PC-9 (cell line): Measurements from ENCODE around the gene CA12. TPM values are rescaled to one million over a fixed set of nuclear protein-coding genes. Genes with fewer than 3 reads are reported as not detected.

ENCODE experiments used
- BruUV-seq: library from RNA; stranded (reverse); fragments of 400-500 nt; replicated peaks from 2 replicates; lab custom pipeline; 2021; lab: Mats Ljungman, UMichigan
- CTCF ChIA-PET: fragments of 300-600 bp; sonication (Branson Sonifier 250); formaldehyde crosslinking; loops from one replicate; lab custom pipeline; 2022; ENCODE audit warnings: antibody characterized with exemption; lab: Charles Lee
- POLR2A ChIA-PET: fragments of 300-600 bp; sonication (Branson Sonifier 250); formaldehyde crosslinking; loops from one replicate; lab custom pipeline; 2022; ENCODE audit warnings: antibody characterized with exemption; ENCODE audit not compliant: unreplicated experiment; lab: Charles Lee
- DNase-seq, 2 experiments: peaks; one replicate each; pipeline versions ENCODE4 v3.0.0 to v3.0.0-alpha.2; 2015 to 2022; ENCODE audit warnings: mixed read lengths in 1 of 2
- H2AFZ ChIP-seq: fragments of 200-600 bp; sonication (generic); 2 replicates; pipeline ENCODE4 v1.8.1; 2017; ENCODE audit warnings: antibody characterized with exemption
- H3F3A ChIP-seq: fragments of 200-600 bp; sonication (generic); 2 replicates; pipeline ENCODE4 v1.8.1; 2017; ENCODE audit warnings: antibody characterized with exemption, mild to moderate bottlenecking, low read depth; ENCODE audit not compliant: insufficient read depth
- H3K27ac ChIP-seq: fragments of 200-600 bp; sonication (generic); 2 replicates; pipeline ENCODE4 v1.6.1; 2016; ENCODE audit warnings: mixed run types
- H3K27me3 ChIP-seq: fragments of 200-600 bp; sonication (generic); 2 replicates; pipeline ENCODE4 v1.6.1; 2016; ENCODE audit warnings: low read depth, mixed run types; ENCODE audit not compliant: insufficient read depth
- H3K36me3 ChIP-seq: fragments of 200-600 bp; sonication (generic); 2 replicates; pipeline ENCODE4 v1.6.1; 2016; ENCODE audit warnings: low read depth, mixed run types
- H3K4me1 ChIP-seq: fragments of 200-600 bp; sonication (generic); replicated peaks from 2 replicates; pipeline ENCODE4 v1.6.1; 2016; ENCODE audit warnings: mixed run types; ENCODE audit not compliant: insufficient read depth
- H3K4me2 ChIP-seq: fragments of 200-600 bp; sonication (generic); 2 replicates; pipeline ENCODE4 v1.6.1; 2017; ENCODE audit warnings: mixed run types
- H3K4me3 ChIP-seq: fragments of 200-600 bp; sonication (generic); 2 replicates; pipeline ENCODE4 v1.6.1; 2016; ENCODE audit warnings: mixed run types
- H3K79me2 ChIP-seq: fragments of 200-600 bp; sonication (generic); 2 replicates; pipeline ENCODE4 v1.6.1; 2017; ENCODE audit warnings: low read depth, mixed run types
- H3K9me2 ChIP-seq: fragments of 200-600 bp; sonication (generic); 2 replicates; pipeline ENCODE4 v1.8.1; 2017; ENCODE audit warnings: mild to moderate bottlenecking; ENCODE audit not compliant: insufficient read depth
- H3K9me3 ChIP-seq: fragments of 200-600 bp; sonication (generic); 2 replicates; pipeline ENCODE4 v1.8.1; 2016; ENCODE audit warnings: low read depth; ENCODE audit not compliant: insufficient read depth
- H4K20me1 ChIP-seq: fragments of 200-600 bp; sonication (generic); 2 replicates; pipeline ENCODE4 v1.8.1; 2017; ENCODE audit not compliant: insufficient read depth
- EZH2 ChIP-seq: fragments of 200-600 bp; sonication (generic); IDR thresholded peaks from 2 replicates; pipeline ENCODE4 v1.8.0; 2017; ENCODE audit warnings: antibody characterized with exemption, low read depth
- intact Hi-C: fragments of 100-400 bp; cut with micrococcal nuclease; formaldehyde crosslinking; loops from one replicate; pipeline ENCODE4 v1.10.0; 2022; ENCODE audit not compliant: unreplicated experiment
- total RNA-seq: library from RNA; stranded (reverse); gene quantifications from 2 replicates; pipeline ENCODE4 v1.2.3, GENCODE V29; 2021
- TF ChIP-seq, protein P1 (sequence below): fragments of 200-600 bp; sonication (generic); conservative IDR thresholded peaks from 2 replicates; pipeline ENCODE4 v1.6.1; 2017; ENCODE audit warnings: mixed run types, antibody characterized with exemption, mild to moderate bottlenecking, moderate library complexity

CA12 gene
- total RNA-seq, 1 experiment from 2014 or later = 4.6 TPM

DNA sequence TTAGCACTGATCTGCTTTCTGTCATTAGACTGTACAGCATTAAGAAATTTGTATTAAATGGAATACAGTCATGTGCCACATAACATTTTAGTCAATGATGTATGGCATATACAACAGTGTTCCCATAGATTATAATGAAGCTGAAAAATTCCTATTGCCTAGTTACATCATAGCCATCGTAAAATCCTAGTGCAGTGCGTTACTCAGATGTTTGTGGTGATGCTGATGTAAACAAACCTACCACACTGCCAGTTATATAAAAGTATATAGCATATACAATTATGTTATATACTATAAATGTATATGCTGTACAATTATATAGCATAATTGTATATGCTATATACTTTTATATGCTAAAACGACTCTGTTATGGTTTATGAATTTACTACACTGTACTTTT, 62.6 kb downstream of the CA12 start:
- CTCF ChIA-PET = no interaction called here
- BruUV-seq = no TSS peak

DNA sequence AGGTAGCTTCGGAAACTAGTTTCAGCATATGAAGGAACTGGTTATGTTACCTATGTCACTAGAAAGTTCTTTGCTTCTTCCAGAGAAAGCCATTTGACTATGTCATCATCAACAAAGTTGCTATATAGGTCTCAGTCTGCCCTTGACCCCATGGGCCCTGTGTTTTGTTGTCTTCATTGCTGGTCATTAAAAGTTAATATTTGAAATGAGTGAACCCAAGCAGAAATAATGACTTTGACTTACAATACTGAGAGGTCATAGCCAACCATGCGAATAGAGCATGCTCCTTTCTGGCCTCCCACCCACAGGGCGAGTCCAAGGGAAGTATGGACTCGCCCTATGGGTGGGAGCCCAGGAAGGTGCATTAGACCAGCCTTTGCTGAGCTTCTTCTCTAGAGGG, 63.3 kb downstream of the CA12 start:
- Histone ChIP-seq H4K20me1 (no peaks in the 10 kb centered on the region), H3K4me3 (no peak overlapping the region), H3K9me3 (no peaks in the 10 kb centered on the region), H3F3A (no peaks in the 10 kb centered on the region), H3K4me1 (no peaks in the 10 kb centered on the region), H3K27me3 (no peaks in the 10 kb centered on the region), H3K4me2 (no peak overlapping the region), H2AFZ (no peak overlapping the region), H3K9me2 (no peaks in the 10 kb centered on the region), H3K36me3 (no peaks in the 10 kb centered on the region), H3K27ac (no peak overlapping the region), H3K79me2 (no peaks in the 10 kb centered on the region)
- POLR2A ChIA-PET = no interaction called here
- no peak for TF ChIP-seq EZH2
- TF ChIP-seq, protein P1, sequence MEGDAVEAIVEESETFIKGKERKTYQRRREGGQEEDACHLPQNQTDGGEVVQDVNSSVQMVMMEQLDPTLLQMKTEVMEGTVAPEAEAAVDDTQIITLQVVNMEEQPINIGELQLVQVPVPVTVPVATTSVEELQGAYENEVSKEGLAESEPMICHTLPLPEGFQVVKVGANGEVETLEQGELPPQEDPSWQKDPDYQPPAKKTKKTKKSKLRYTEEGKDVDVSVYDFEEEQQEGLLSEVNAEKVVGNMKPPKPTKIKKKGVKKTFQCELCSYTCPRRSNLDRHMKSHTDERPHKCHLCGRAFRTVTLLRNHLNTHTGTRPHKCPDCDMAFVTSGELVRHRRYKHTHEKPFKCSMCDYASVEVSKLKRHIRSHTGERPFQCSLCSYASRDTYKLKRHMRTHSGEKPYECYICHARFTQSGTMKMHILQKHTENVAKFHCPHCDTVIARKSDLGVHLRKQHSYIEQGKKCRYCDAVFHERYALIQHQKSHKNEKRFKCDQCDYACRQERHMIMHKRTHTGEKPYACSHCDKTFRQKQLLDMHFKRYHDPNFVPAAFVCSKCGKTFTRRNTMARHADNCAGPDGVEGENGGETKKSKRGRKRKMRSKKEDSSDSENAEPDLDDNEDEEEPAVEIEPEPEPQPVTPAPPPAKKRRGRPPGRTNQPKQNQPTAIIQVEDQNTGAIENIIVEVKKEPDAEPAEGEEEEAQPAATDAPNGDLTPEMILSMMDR = no peak
- intact Hi-C loops = no loop called here
- DNase-seq = no peak
- no TSS peak for BruUV-seq
- CTCF ChIA-PET = no interaction called here

More for the DNA sequence above, 62.6 kb downstream of the CA12 start:
- Histone ChIP-seq H3F3A (no peaks in the 10 kb centered on the region), H2AFZ (no peak overlapping the region), H3K36me3 (no peaks in the 10 kb centered on the region), H3K27me3 (no peaks in the 10 kb centered on the region), H3K9me3 (no peaks in the 10 kb centered on the region), H3K79me2 (no peaks in the 10 kb centered on the region), H3K4me1 (no peaks in the 10 kb centered on the region), H3K4me3 (no peak overlapping the region), H3K27ac (no peak overlapping the region), H3K9me2 (no peaks in the 10 kb centered on the region), H3K4me2 (no peak overlapping the region), H4K20me1 (no peaks in the 10 kb centered on the region)
- POLR2A ChIA-PET = no interaction called here
- TF ChIP-seq, protein P1 = no peak
- TF ChIP-seq EZH2 = no peak
- intact Hi-C loops = no loop called here
- DNase-seq = no peak

DNA sequence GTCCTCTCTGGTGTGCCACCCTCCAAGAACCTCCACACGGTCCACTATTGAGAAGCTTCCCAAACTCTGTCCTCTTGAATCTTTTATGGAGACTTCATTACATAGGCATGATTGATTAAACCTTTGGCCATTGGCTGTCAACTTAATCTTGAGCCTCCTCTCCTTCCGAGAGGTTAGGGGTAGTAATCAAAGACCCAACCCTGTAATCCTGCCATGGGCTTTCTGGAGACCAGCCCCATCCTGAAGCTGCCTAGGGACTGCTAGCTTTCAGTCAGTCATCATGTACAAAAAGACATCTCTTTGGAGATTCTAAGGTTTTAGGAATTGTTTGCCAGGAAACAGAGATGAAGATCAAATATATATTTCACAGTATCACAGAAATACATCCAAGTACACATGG, 67.2 kb downstream of the CA12 start:
- ChIA-PET CTCF (no interaction called here), POLR2A (no interaction called here)
- BruUV-seq = no TSS peak
- H4K20me1 ChIP-seq = no peaks in the 10 kb centered on the region; the same call in 1 of the 2 replicates
- H3K9me2 ChIP-seq = no peaks in the 10 kb centered on the region
- H3K4me3 ChIP-seq = no peak overlapping the region
- no peaks in the 10 kb centered on the region for H3K79me2 ChIP-seq
- H2AFZ ChIP-seq = no peak overlapping the region
- H3K27me3 ChIP-seq = no peaks in the 10 kb centered on the region
- no peaks in the 10 kb centered on the region for H3K9me3 ChIP-seq
- no peak for DNase-seq
- H3F3A ChIP-seq = no peaks in the 10 kb centered on the region
- no peak overlapping the region for H3K4me2 ChIP-seq
- TF ChIP-seq, protein P1 = no peak
- no peak for TF ChIP-seq EZH2
- intact Hi-C loops = no loop called here
- no peaks in the 10 kb centered on the region for H3K36me3 ChIP-seq
- no peak overlapping the region for H3K27ac ChIP-seq
- no peaks in the 10 kb centered on the region for H3K4me1 ChIP-seq
